NB4 (cell line): ENCODE data around the gene FBXO48.

Experiments
- DNase-seq: peaks from one replicate; pipeline ENCODE4 v3.0.0; 2010; ENCODE audit warnings: low read depth
- H3K4me3 ChIP-seq: one replicate; pipeline ENCODE4 v1.5.1; 2011; ENCODE audit warnings: mild to moderate bottlenecking, low read depth, low read length, moderate library complexity
- CTCF ChIP-seq: IDR thresholded peaks from one replicate; pipeline ENCODE4 v1.5.1; 2012; ENCODE audit warnings: low read depth, low read length
- MAX ChIP-seq: IDR thresholded peaks from 2 replicates; pipeline ENCODE4 v1.6.1; 2011; ENCODE audit warnings: low read depth, low read length
- MYC ChIP-seq: IDR thresholded peaks from 2 replicates; pipeline ENCODE4 v1.6.1; 2011; ENCODE audit warnings: low read depth, low read length
- POLR2A ChIP-seq: IDR thresholded peaks from 2 replicates; pipeline ENCODE4 v1.6.1; 2011; ENCODE audit warnings: mild to moderate bottlenecking; ENCODE audit not compliant: insufficient read length; ENCODE audit errors: extremely low read depth

FBXO48 gene

GRCh38 chr2:68469935-68470334, 2.8 kb upstream of the FBXO48 start:
- TF ChIP-seq MYC (no peak), CTCF (no peak), MAX (no peak), POLR2A (no peak)
- DNase-seq = no peak

GRCh38 chr2:68468801-68469200, 1.7 kb upstream of the FBXO48 start:
- peak overlapping the region; percentile 72 for H3K4me3 ChIP-seq
- DNase-seq = peak; percentile 24
- TF ChIP-seq MYC (no peak), POLR2A (no peak), CTCF (no peak), MAX (no peak)

More at GRCh38 chr2:68469935-68470334, 2.8 kb upstream of the FBXO48 start:
- no peak overlapping the region for H3K4me3 ChIP-seq

GRCh38 chr2:68466778-68467076, 367 bp downstream of the FBXO48 start:
- TF ChIP-seq MYC (no peak), MAX (no peak), POLR2A (no peak), CTCF (no peak)

GRCh38 chr2:68466361-68466777, 725 bp downstream of the FBXO48 start:
- DNase-seq = peak; percentile 74
- TF ChIP-seq POLR2A (no peak), CTCF (no peak), MAX (no peak), MYC (no peak)
- peak overlapping the region; percentile 88 for H3K4me3 ChIP-seq

More at GRCh38 chr2:68466778-68467076, 367 bp downstream of the FBXO48 start:
- peak overlapping the region; percentile 88 for H3K4me3 ChIP-seq
- DNase-seq = no peak

- TF ChIP-seq MAX (no peak), MYC (no peak), CTCF (no peak), POLR2A (no peak)
- no peak overlapping the region for H3K4me3 ChIP-seq
- peak; percentile 29 for DNase-seq
These were observed 1.8 kb downstream of the FBXO48 start for GRCh38 chr2:68465081-68465916.
